Activated T-cell treated with anti-CD3 and anti-CD28 coated beads, Interleukin-2, amount 50 U/mL, for 72 hours (primary cell): ENCODE data around the gene ZBTB1. TPM values are rescaled to one million over a fixed set of nuclear protein-coding genes. Genes with fewer than 3 reads are reported as not detected.
"Not testable (repeated sequence)": the region's sequence is repeated elsewhere in the genome, so short reads cannot be mapped to it uniquely, and the experiment has no call there.

Experiments used
- ATAC-seq, 2 donors: fragments of 150-1000 bp; cut with Tn5 transposase; replicated peaks in 1 of 2; 2 replicates each; pipeline ENCODE4 v1.10.0; 2021; ENCODE audit warnings: moderate library complexity in 2 of 2, mild to moderate bottlenecking in 1 of 2
- DNase-seq, 2 donors: peaks; one replicate each; pipeline ENCODE4 v3.0.0; 2021 to 2022; ENCODE audit warnings: mixed read lengths in 1 of 2
- H3K27ac Mint-ChIP-seq: one replicate; pipeline ENCODE4 v1.8.0; 2022; ENCODE audit warnings: mild to moderate bottlenecking, moderate library complexity, mixed read lengths
- H3K27me3 Mint-ChIP-seq: one replicate; pipeline ENCODE4 v1.8.0; 2022; ENCODE audit warnings: low read depth, mixed read lengths
- H3K36me3 Mint-ChIP-seq, 2 donors: one replicate each; pipeline ENCODE4 v1.8.0; 2022; ENCODE audit warnings: mixed read lengths in 2 of 2, mild to moderate bottlenecking in 1 of 2; ENCODE audit not compliant: insufficient read depth in 2 of 2
- H3K4me1 Mint-ChIP-seq: one replicate; pipeline ENCODE4 v1.8.0; 2022; ENCODE audit warnings: low read depth, mixed read lengths
- H3K4me3 Mint-ChIP-seq, 2 donors: one replicate each; pipeline ENCODE4 v1.8.0; 2022; ENCODE audit warnings: mild to moderate bottlenecking in 2 of 2, mixed read lengths in 2 of 2, moderate library complexity in 2 of 2
- H3K9me3 Mint-ChIP-seq, 2 donors: one replicate each; pipeline ENCODE4 v1.8.0; 2022; ENCODE audit warnings: mixed read lengths in 2 of 2
- total RNA-seq, 2 donors: library from RNA; stranded (reverse); gene quantifications; one replicate each; pipeline ENCODE4 v1.2.3, GENCODE V29; 2022

The ZBTB1 gene
- total RNA-seq, 2 donors from 2014 or later: 46.9 to 49.5 TPM

DNA sequence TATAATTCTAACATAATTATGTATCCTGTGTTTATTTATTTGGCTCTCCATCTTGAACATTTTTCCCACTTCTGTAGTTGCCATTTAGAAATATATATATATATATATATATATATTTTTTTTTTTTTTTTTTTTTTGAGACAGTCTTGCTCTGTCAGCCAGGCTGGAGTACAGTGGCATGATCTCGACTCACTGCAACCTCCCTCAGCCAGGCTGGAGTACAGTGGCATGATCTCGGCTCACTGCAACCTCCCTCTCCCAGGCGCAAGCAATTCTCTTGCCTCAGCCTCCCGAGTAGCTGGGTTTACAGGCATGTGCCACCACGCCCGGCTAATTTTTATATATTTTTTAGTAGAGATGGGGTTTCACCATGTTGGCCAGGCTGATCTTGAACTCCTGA lies 13.1 kb downstream of the ZBTB1 start:
- Mint-ChIP-seq H3K4me1 (peaks cover 35% of the 10 kb centered on the region), H3K27ac (peak overlapping the region; percentile 77)
- H3K36me3 Mint-ChIP-seq, ATAC-seq, H3K27me3 Mint-ChIP-seq, DNase-seq, H3K9me3 Mint-ChIP-seq, H3K4me3 Mint-ChIP-seq: not testable (repeated sequence)

DNA sequence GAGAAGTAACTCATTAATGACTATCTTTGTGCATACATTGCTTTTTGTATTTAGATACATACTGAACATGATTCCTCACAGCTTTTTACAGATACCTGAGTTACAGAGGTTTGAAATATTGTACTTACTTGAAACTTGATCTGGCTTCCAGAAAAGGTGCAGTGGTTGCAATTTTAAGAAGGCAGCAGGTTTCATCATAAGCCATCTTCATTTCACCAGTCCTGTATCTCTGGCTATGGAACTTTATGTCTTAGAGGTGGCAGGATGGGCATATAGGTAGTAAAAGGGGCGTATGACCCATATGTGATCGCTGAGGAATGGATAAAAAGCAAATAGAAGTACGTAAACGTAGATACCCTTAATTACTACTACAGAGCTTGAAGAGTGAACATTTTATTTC lies 13.7 kb downstream of the ZBTB1 start:
- ATAC-seq: no peak
- Mint-ChIP-seq H3K27me3 (no peaks in the 10 kb centered on the region), H3K36me3 (peaks cover 0 to 2% of the 10 kb centered on the region in 2 donors), H3K4me1 (peaks cover 34% of the 10 kb centered on the region), H3K27ac (peak overlapping the region; percentile 46), H3K4me3 (no peak overlapping the region), H3K9me3 (no peaks in the 10 kb centered on the region)
- no peak for DNase-seq

DNA sequence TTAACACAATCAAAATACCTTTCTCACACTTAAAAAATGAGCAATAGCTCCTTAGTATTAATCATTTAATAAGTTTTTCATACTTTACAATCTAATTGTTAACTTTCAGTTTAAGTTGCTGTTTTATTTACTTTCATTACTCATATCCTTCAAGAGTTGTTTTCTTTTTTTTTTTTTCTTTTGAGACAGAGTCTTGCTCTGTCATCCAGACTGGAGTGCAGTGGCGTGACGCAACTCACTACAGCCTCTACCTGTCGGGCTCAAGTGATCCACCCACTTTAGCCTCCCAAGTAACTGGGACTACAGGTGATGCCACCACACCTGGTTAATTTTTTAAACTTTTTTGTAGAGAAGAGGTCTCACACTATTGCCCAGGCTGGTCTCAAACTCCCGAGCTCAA lies 16.1 kb downstream of the ZBTB1 start:
- Mint-ChIP-seq H3K9me3 (no peaks in the 10 kb centered on the region), H3K4me3 (no peak overlapping the region), H3K27ac (no peak overlapping the region), H3K27me3 (no peaks in the 10 kb centered on the region), H3K36me3 (peaks cover 0 to 2% of the 10 kb centered on the region in 2 donors), H3K4me1 (peaks cover 21% of the 10 kb centered on the region)
- DNase-seq (no peak), ATAC-seq (no peak)

DNA sequence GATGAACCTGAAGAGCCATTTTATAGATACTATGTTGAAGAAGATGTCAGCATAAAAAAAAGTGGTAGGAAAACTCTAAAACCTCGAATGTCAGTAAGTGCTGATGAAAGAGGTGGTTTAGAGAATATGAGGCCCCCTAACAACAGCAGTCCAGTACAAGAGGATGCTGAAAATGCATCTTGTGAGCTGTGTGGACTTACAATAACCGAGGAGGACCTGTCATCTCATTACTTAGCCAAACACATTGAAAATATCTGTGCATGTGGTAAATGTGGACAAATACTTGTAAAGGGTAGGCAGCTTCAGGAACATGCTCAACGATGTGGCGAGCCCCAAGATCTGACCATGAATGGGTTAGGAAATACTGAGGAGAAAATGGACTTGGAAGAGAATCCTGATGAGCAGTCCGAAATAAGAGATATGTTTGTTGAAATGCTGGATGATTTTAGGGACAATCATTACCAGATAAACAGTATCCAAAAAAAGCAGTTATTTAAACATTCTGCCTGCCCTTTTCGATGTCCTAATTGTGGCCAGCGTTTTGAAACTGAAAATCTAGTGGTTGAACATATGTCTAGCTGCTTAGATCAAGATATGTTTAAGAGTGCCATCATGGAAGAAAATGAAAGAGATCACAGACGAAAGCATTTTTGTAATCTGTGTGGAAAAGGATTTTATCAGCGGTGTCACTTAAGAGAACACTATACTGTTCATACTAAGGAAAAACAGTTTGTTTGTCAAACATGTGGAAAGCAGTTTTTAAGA lies 18.2 kb downstream of the ZBTB1 start:
- Mint-ChIP-seq H3K27me3 (no peaks in the 10 kb centered on the region), H3K36me3 (peaks cover 6 to 9% of the 10 kb centered on the region in 2 donors), H3K27ac (no peak overlapping the region), H3K4me1 (peaks cover 8% of the 10 kb centered on the region), H3K9me3 (no peaks in the 10 kb centered on the region), H3K4me3 (no peak overlapping the region)
- DNase-seq (no peak), ATAC-seq (peak in 1 of 2 donors; percentile 26)

DNA sequence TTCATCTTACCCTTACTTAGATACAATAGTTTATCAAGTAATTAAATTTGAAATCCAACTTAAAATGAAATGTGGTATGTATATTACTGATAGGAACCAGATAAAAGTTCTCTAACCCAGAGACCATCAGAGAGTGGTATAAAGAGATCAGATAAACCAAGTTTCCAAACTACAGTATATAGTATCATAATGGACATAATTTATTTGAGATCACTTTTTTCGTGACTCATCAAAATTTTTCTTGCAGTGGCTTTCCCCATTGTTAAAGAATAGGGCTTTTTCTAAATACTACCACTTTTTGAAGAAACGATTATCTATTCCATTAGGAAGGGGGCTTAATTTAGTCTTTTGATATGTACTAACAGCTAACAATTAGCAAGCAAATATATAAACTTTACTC lies 20.8 kb downstream of the ZBTB1 start:
- H3K27me3 Mint-ChIP-seq: no peaks in the 10 kb centered on the region
- DNase-seq: no peak

DNA sequence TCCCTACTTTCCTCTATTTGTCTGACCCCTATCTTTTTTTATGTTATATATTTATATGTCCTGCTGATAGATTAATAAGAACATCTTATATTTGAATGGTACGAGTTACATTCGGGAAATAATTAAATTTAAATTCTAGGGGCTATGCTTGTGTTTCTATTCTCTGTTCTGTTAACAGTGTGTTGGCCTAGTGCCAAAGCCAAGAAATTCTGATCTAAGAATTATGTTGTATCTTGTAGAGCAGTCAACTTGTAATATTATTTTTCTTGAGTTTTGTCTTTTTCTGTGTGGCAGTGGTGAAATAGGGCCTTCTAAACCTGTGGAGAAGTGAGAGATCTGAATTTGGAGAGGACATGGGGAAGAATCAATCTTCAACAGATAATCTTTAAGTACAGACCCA lies 27.0 kb downstream of the ZBTB1 start:
- Mint-ChIP-seq H3K9me3 (no peaks in the 10 kb centered on the region), H3K27ac (no peak overlapping the region), H3K4me3 (no peak overlapping the region), H3K27me3 (no peaks in the 10 kb centered on the region), H3K36me3 (peaks cover 0 to 5% of the 10 kb centered on the region in 2 donors), H3K4me1 (peaks cover 13% of the 10 kb centered on the region)
- ATAC-seq (no peak), DNase-seq (no peak)

More for the DNA sequence above, 20.8 kb downstream of the ZBTB1 start:
- no peaks in the 10 kb centered on the region for H3K9me3 Mint-ChIP-seq
- peaks cover 13% of the 10 kb centered on the region for H3K4me1 Mint-ChIP-seq
- no peak overlapping the region for H3K27ac Mint-ChIP-seq
- no peak for ATAC-seq
- no peak overlapping the region for H3K4me3 Mint-ChIP-seq
- peaks cover 6 to 9% of the 10 kb centered on the region in 2 donors for H3K36me3 Mint-ChIP-seq

DNA sequence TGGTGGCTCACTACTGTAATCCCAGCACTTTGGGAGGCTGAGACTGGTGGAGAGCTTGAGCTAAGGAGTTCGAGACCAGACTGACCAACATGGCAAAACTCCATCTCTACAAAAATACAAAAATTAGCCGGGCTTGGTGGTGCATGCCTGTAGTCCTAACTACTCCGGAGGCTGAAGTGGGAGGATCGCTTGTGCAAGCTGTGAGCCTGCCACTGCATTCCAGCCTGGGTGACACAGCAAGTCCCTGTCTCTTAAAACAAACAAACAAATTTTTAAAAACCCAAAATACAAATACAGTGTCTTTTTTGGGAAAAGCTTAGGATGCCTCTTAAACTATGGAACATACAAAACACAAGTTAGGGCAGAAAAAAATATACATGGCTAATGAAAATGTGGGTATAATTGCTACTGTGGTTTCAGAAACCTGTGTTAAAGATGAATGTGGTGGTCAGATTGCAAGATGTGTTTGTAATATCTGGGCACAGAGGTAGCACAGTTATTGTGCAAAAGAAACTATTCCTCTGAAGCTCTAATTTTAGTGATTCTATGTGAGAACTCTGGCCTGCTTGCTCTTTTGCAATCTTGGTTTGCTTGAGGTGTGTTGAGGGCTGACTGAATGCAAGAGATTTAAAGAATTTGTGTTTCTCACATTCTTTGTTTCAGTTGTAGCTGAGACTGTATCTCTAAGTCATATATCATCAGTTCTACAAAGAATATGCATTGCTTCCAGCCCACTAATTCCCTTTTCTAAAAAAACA lies 32.1 kb downstream of the ZBTB1 start:
- peaks cover 10 to 14% of the 10 kb centered on the region in 2 donors for H3K36me3 Mint-ChIP-seq
- peaks cover 27% of the 10 kb centered on the region for H3K27me3 Mint-ChIP-seq
- H3K4me1 Mint-ChIP-seq: peaks cover 24% of the 10 kb centered on the region
- no peak overlapping the region for H3K27ac Mint-ChIP-seq
- ATAC-seq (no peak), DNase-seq (no peak)
- H3K4me3 Mint-ChIP-seq: no peak overlapping the region
- peaks cover 2 to 3% of the 10 kb centered on the region in 2 donors for H3K9me3 Mint-ChIP-seq

DNA sequence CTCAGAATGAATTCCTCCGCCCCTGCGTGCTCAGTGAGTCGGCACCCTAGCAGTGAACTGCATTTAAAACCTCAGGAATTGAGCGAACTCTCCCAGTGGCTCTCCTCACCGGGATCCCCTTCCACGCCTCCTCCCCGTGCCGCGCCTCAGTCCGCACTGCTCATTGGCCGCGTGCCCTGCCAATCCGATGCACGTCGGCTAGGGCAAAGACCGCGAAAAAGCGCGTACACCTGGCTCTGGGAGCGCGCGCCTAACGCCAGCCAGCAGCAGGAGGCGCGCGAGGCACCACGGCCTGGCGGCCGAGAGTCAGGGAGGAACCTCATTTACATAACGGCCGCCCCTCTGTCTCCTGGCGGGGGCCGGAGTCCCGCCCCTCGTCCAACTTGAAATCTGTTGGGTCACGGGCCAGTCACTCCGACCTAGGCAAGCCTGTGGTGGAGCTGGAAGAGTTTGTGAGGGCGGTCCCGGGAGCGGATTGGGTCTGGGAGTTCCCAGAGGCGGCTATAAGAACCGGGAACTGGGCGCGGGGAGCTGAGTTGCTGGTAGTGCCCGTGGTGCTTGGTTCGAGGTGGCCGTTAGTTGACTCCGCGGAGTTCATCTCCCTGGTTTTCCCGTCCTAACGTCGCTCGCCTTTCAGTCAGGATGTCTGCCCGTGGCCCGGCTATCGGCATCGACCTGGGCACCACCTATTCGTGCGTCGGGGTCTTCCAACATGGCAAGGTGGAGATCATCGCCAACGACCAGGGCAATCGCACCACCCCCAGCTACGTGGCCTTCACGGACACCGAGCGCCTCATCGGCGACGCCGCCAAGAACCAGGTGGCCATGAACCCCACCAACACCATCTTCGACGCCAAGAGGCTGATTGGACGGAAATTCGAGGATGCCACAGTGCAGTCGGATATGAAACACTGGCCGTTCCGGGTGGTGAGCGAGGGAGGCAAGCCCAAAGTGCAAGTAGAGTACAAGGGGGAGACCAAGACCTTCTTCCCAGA lies 35.9 kb downstream of the ZBTB1 start, which contains the start of gene HSPA2:
Gene HSPA2 (plus strand): TSS at position 534 of the 995 bp plus-strand sequence. CDS start 109 bp downstream, at position 643.
- peak; percentile 94 to 95 for ATAC-seq

DNA sequence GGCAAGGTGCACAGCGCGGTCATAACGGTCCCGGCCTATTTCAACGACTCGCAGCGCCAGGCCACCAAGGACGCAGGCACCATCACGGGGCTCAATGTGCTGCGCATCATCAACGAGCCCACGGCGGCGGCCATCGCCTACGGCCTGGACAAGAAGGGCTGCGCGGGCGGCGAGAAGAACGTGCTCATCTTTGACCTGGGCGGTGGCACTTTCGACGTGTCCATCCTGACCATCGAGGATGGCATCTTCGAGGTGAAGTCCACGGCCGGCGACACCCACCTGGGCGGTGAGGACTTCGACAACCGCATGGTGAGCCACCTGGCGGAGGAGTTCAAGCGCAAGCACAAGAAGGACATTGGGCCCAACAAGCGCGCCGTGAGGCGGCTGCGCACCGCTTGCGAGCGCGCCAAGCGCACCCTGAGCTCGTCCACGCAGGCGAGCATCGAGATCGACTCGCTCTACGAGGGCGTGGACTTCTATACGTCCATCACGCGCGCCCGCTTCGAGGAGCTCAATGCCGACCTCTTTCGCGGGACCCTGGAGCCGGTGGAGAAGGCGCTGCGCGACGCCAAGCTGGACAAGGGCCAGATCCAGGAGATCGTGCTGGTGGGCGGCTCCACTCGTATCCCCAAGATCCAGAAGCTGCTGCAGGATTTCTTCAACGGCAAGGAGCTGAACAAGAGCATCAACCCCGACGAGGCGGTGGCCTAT lies 36.8 kb downstream of the ZBTB1 start:
- DNase-seq (peak; percentile 23), ATAC-seq (no peak)
- H3K4me1 Mint-ChIP-seq: peaks cover 37% of the 10 kb centered on the region
- H3K36me3 Mint-ChIP-seq: peaks cover 12 to 16% of the 10 kb centered on the region in 2 donors
- H3K9me3 Mint-ChIP-seq: peaks cover 2 to 3% of the 10 kb centered on the region in 2 donors
- no peak overlapping the region for H3K27ac Mint-ChIP-seq
- H3K27me3 Mint-ChIP-seq: peaks cover 58% of the 10 kb centered on the region
- H3K4me3 Mint-ChIP-seq: peak overlapping the region; percentile 83 to 97

More for the DNA sequence above, 35.9 kb downstream of the ZBTB1 start, which contains the start of gene HSPA2:
- Mint-ChIP-seq H3K27me3 (peaks cover 58% of the 10 kb centered on the region), H3K4me3 (peak within 1 kb of the TSS; percentile 83 to 97), H3K27ac (peak within 1 kb of the TSS; percentile 71), H3K4me1 (peaks cover 37% of the 10 kb centered on the region), H3K9me3 (peaks cover 2 to 3% of the 10 kb centered on the region in 2 donors), H3K36me3 (peaks cover 12 to 16% of the 10 kb centered on the region in 2 donors)
- DNase-seq: peak; percentile 96 to 97

DNA sequence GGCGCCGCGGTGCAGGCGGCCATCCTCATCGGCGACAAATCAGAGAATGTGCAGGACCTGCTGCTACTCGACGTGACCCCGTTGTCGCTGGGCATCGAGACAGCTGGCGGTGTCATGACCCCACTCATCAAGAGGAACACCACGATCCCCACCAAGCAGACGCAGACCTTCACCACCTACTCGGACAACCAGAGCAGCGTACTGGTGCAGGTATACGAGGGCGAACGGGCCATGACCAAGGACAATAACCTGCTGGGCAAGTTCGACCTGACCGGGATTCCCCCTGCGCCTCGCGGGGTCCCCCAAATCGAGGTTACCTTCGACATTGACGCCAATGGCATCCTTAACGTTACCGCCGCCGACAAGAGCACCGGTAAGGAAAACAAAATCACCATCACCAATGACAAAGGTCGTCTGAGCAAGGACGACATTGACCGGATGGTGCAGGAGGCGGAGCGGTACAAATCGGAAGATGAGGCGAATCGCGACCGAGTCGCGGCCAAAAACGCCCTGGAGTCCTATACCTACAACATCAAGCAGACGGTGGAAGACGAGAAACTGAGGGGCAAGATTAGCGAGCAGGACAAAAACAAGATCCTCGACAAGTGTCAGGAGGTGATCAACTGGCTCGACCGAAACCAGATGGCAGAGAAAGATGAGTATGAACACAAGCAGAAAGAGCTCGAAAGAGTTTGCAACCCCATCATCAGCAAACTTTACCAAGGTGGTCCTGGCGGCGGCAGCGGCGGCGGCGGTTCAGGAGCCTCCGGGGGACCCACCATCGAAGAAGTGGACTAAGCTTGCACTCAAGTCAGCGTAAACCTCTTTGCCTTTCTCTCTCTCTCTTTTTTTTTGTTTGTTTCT lies 37.6 kb downstream of the ZBTB1 start:
- H3K4me3 Mint-ChIP-seq: peak overlapping the region; percentile 83 to 97
- ATAC-seq (no peak), DNase-seq (peak; percentile 24 to 27)
- H3K27ac Mint-ChIP-seq: no peak overlapping the region
- peaks cover 58% of the 10 kb centered on the region for H3K27me3 Mint-ChIP-seq
- H3K36me3 Mint-ChIP-seq: peaks cover 12 to 16% of the 10 kb centered on the region in 2 donors
- peaks cover 2 to 3% of the 10 kb centered on the region in 2 donors for H3K9me3 Mint-ChIP-seq
- peaks cover 37% of the 10 kb centered on the region for H3K4me1 Mint-ChIP-seq

DNA sequence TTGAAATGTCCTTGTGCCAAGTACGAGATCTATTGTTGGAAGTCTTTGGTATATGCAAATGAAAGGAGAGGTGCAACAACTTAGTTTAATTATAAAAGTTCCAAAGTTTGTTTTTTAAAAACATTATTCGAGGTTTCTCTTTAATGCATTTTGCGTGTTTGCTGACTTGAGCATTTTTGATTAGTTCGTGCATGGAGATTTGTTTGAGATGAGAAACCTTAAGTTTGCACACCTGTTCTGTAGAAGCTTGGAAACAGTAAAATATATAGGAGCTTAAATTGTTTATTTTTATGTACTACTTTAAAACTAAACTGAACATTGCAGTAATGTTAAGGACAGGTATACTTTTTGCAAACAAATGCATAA lies 38.2 kb downstream of the ZBTB1 start:
- ATAC-seq: no peak
- no peak overlapping the region for H3K27ac Mint-ChIP-seq
- DNase-seq: no peak
- peaks cover 37% of the 10 kb centered on the region for H3K4me1 Mint-ChIP-seq
- peaks cover 12 to 16% of the 10 kb centered on the region in 2 donors for H3K36me3 Mint-ChIP-seq
- H3K4me3 Mint-ChIP-seq: peak overlapping the region; percentile 83 to 97
- peaks cover 2 to 3% of the 10 kb centered on the region in 2 donors for H3K9me3 Mint-ChIP-seq
- H3K27me3 Mint-ChIP-seq: peaks cover 58% of the 10 kb centered on the region
